ENCODE results near the gene CCDC27. TPM values are rescaled to one million over a fixed set of nuclear protein-coding genes. Genes with fewer than 3 reads are reported as not detected.

CCDC27 gene
- total and polyA plus RNA-seq, 2 of the 13 experiments (the other 11 are each of a cell fraction or from before 2014, with no cell fraction given): not detected

DNA sequence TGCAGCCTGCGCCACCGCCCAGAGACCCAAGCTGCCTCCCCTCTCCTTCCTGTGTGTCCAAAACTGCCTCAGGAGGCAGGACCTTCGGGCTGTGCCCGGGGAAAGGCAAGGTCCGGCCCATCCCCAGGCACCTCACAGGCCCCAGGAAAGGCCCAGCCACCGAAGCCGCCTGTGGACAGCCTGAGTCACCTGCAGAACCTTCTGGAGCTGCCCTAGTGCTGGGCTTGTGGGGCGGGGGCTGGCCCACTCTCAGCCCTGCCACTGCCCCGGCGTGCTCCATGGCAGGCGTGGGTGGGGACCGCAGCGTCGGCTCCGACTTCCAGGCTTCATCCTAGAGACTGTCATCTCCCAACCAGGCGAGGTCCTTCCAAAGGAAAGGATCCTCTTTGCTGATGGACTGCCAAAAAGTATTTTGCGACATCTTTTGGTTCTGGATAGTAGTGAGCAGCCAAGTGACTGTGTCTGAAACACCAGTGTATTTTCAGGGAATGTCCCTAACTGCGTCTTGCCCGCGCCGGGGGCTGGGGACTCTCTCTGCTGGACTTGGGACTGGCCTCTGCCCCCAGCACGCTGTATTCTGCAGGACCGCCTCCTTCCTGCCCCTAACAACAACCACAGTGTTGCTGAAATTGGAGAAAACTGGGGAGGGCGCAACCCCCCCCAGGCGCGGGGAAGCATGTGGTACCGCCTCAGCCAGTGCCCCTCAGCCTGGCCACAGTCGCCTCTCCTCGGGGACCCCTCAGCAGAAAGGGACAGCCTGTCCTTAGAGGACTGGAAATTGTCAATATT, 19.0 kb upstream of the CCDC27 start (continued):
- TF ChIP-seq, protein P1, sequence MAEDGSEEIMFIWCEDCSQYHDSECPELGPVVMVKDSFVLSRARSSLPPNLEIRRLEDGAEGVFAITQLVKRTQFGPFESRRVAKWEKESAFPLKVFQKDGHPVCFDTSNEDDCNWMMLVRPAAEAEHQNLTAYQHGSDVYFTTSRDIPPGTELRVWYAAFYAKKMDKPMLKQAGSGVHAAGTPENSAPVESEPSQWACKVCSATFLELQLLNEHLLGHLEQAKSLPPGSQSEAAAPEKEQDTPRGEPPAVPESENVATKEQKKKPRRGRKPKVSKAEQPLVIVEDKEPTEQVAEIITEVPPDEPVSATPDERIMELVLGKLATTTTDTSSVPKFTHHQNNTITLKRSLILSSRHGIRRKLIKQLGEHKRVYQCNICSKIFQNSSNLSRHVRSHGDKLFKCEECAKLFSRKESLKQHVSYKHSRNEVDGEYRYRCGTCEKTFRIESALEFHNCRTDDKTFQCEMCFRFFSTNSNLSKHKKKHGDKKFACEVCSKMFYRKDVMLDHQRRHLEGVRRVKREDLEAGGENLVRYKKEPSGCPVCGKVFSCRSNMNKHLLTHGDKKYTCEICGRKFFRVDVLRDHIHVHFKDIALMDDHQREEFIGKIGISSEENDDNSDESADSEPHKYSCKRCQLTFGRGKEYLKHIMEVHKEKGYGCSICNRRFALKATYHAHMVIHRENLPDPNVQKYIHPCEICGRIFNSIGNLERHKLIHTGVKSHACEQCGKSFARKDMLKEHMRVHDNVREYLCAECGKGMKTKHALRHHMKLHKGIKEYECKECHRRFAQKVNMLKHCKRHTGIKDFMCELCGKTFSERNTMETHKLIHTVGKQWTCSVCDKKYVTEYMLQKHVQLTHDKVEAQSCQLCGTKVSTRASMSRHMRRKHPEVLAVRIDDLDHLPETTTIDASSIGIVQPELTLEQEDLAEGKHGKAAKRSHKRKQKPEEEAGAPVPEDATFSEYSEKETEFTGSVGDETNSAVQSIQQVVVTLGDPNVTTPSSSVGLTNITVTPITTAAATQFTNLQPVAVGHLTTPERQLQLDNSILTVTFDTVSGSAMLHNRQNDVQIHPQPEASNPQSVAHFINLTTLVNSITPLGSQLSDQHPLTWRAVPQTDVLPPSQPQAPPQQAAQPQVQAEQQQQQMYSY (CRISPR knock-in tag; IDR thresholded peaks at IDR 0.05): no peak
- TF ChIP-seq ZNF33B (CRISPR knock-in tag; IDR thresholded peaks at IDR 0.05): no peak
- TF ChIP-seq, protein P2, sequence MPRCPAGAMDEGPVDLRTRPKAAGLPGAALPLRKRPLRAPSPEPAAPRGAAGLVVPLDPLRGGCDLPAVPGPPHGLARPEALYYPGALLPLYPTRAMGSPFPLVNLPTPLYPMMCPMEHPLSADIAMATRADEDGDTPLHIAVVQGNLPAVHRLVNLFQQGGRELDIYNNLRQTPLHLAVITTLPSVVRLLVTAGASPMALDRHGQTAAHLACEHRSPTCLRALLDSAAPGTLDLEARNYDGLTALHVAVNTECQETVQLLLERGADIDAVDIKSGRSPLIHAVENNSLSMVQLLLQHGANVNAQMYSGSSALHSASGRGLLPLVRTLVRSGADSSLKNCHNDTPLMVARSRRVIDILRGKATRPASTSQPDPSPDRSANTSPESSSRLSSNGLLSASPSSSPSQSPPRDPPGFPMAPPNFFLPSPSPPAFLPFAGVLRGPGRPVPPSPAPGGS (CRISPR knock-in tag; IDR thresholded peaks at IDR 0.05): 0 out of 2 replicates have a peak, but pooled peaks have one; percentile 49
- TF ChIP-seq, protein P3, sequence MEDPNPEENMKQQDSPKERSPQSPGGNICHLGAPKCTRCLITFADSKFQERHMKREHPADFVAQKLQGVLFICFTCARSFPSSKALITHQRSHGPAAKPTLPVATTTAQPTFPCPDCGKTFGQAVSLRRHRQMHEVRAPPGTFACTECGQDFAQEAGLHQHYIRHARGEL (CRISPR knock-in tag; IDR thresholded peaks at IDR 0.05): no peak
- TF ChIP-seq MED1 (CRISPR knock-in tag; IDR thresholded peaks at IDR 0.05): peak; percentile 60
- peak; percentile 67; the same call in 1 of the 2 replicates for TF ChIP-seq MTA1 (CRISPR knock-in tag; IDR thresholded peaks at IDR 0.05; ENCODE audit: borderline replicate concordance)
- TF ChIP-seq ZNF343 (CRISPR knock-in tag; IDR thresholded peaks at IDR 0.05): no peak
- TF ChIP-seq SNAPC2 (CRISPR knock-in tag; IDR thresholded peaks at IDR 0.05): peak; percentile 77; the same call in 1 of the 2 replicates
- TF ChIP-seq, protein P4, sequence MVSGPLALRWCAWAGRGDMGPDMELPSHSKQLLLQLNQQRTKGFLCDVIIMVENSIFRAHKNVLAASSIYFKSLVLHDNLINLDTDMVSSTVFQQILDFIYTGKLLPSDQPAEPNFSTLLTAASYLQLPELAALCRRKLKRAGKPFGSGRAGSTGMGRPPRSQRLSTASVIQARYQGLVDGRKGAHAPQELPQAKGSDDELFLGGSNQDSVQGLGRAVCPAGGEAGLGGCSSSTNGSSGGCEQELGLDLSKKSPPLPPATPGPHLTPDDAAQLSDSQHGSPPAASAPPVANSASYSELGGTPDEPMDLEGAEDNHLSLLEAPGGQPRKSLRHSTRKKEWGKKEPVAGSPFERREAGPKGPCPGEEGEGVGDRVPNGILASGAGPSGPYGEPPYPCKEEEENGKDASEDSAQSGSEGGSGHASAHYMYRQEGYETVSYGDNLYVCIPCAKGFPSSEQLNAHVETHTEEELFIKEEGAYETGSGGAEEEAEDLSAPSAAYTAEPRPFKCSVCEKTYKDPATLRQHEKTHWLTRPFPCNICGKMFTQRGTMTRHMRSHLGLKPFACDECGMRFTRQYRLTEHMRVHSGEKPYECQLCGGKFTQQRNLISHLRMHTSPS (CRISPR knock-in tag; IDR thresholded peaks at IDR 0.05; ENCODE audit: low read depth): no peak
- TF ChIP-seq, protein P5, sequence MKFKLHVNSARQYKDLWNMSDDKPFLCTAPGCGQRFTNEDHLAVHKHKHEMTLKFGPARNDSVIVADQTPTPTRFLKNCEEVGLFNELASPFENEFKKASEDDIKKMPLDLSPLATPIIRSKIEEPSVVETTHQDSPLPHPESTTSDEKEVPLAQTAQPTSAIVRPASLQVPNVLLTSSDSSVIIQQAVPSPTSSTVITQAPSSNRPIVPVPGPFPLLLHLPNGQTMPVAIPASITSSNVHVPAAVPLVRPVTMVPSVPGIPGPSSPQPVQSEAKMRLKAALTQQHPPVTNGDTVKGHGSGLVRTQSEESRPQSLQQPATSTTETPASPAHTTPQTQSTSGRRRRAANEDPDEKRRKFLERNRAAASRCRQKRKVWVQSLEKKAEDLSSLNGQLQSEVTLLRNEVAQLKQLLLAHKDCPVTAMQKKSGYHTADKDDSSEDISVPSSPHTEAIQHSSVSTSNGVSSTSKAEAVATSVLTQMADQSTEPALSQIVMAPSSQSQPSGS (CRISPR knock-in tag; IDR thresholded peaks at IDR 0.05): no peak
- no peak for TF ChIP-seq FIP1L1 (IDR thresholded peaks at IDR 0.05; ENCODE audit: borderline replicate concordance, insufficient read depth, low read depth, low read length)
- TF ChIP-seq ARID2 (CRISPR knock-in tag; IDR thresholded peaks at IDR 0.05; ENCODE audit: borderline replicate concordance): no peak
- TF ChIP-seq ZNF546 (CRISPR knock-in tag; conservative IDR thresholded peaks at IDR 0.05): no peak; the same call in 1 of the 2 replicates
- no peak for TF ChIP-seq NFATC3 (CRISPR knock-in tag; IDR thresholded peaks at IDR 0.05)
- TF ChIP-seq ZNF260 (CRISPR knock-in tag; IDR thresholded peaks at IDR 0.05; ENCODE audit: borderline replicate concordance, low read depth): no peak
- no peak for TF ChIP-seq BRCA1 (CRISPR knock-in tag; IDR thresholded peaks at IDR 0.05)
- TF ChIP-seq, protein P6, sequence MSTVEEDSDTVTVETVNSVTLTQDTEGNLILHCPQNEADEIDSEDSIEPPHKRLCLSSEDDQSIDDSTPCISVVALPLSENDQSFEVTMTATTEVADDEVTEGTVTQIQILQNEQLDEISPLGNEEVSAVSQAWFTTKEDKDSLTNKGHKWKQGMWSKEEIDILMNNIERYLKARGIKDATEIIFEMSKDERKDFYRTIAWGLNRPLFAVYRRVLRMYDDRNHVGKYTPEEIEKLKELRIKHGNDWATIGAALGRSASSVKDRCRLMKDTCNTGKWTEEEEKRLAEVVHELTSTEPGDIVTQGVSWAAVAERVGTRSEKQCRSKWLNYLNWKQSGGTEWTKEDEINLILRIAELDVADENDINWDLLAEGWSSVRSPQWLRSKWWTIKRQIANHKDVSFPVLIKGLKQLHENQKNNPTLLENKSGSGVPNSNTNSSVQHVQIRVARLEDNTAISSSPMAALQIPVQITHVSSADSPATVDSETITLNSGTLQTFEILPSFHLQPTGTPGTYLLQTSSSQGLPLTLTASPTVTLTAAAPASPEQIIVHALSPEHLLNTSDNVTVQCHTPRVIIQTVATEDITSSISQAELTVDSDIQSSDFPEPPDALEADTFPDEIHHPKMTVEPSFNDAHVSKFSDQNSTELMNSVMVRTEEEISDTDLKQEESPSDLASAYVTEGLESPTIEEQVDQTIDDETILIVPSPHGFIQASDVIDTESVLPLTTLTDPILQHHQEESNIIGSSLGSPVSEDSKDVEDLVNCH (CRISPR knock-in tag; IDR thresholded peaks at IDR 0.05): 0 out of 2 replicates have a peak, but pooled peaks have one; percentile 57
